Mesenchymal stem cell (in vitro differentiated cells and primary cell): Measurements from ENCODE around the gene DOCK2.
A peak's percentile ranks its signal among the peaks of the same experiment; 100 is the strongest.

ENCODE experiments used
- DNase-seq: peaks from one replicate; pipeline ENCODE4 v3.0.0-alpha.2; 2013
- H2AFZ ChIP-seq: one replicate; pipeline ENCODE4 v1.6.1; 2013; ENCODE audit warnings: low read depth, mild to moderate bottlenecking, control low read depth, inconsistent platforms, low read length, moderate library complexity
- H2AK5ac ChIP-seq: 2 replicates; pipeline ENCODE4 v1.6.1; 2013; ENCODE audit warnings: low read length, moderate library complexity, mild to moderate bottlenecking, inconsistent platforms; ENCODE audit not compliant: severe bottlenecking
- H2BK120ac ChIP-seq: one replicate; pipeline ENCODE4 v1.6.1; 2013; ENCODE audit warnings: low read depth, mild to moderate bottlenecking, inconsistent platforms, low read length, moderate library complexity
- H2BK12ac ChIP-seq, 2 experiments: one replicate each; pipeline ENCODE4 v1.6.1; 2013; ENCODE audit warnings: inconsistent platforms in 2 of 2, low read length in 2 of 2, mild to moderate bottlenecking in 2 of 2, moderate library complexity in 2 of 2, control low read depth in 1 of 2
- H2BK15ac ChIP-seq: one replicate; pipeline ENCODE4 v1.6.1; 2013; ENCODE audit warnings: mild to moderate bottlenecking, low read depth, inconsistent platforms; ENCODE audit not compliant: poor library complexity, severe bottlenecking
- H2BK5ac ChIP-seq: 2 replicates; pipeline ENCODE4 v1.6.1; 2013; ENCODE audit warnings: low read depth, mild to moderate bottlenecking, low read length, control low read depth, inconsistent platforms; ENCODE audit not compliant: poor library complexity, severe bottlenecking
- H3K14ac ChIP-seq, 2 experiments: one replicate each; pipeline ENCODE4 v1.6.1; 2013; ENCODE audit warnings: inconsistent platforms in 2 of 2, low read length in 2 of 2, control low read depth in 1 of 2, mild to moderate bottlenecking in 1 of 2, moderate library complexity in 1 of 2
- H3K18ac ChIP-seq, 2 experiments: one replicate each; pipeline ENCODE4 v1.6.1; 2013; ENCODE audit warnings: inconsistent platforms in 2 of 2, low read length in 2 of 2, control low read depth in 1 of 2, low read depth in 1 of 2, mild to moderate bottlenecking in 1 of 2
- H3K23ac ChIP-seq, 2 experiments: one replicate each; pipeline ENCODE4 v1.6.1; 2013; ENCODE audit warnings: inconsistent platforms in 2 of 2, low read length in 2 of 2, mild to moderate bottlenecking in 2 of 2, moderate library complexity in 2 of 2, control low read depth in 1 of 2
- H3K27ac ChIP-seq: 2 replicates; pipeline ENCODE4 v1.5.1; 2013; ENCODE audit warnings: mild to moderate bottlenecking, moderate library complexity, low read length, control low read depth, inconsistent platforms; ENCODE audit not compliant: poor library complexity, severe bottlenecking
- H3K27me3 ChIP-seq, 2 experiments: 2 replicates each; pipeline versions ENCODE4 v1.6.1 to v1.7.0; 2013; ENCODE audit warnings: low read length in 2 of 2, mild to moderate bottlenecking in 2 of 2, moderate library complexity in 2 of 2, control low read depth in 1 of 2, inconsistent platforms in 1 of 2; ENCODE audit not compliant: control insufficient read depth in 1 of 2, insufficient read depth in 1 of 2
- H3K36me3 ChIP-seq, 2 experiments: 2 replicates each; pipeline versions ENCODE4 v1.6.1 to v1.7.0; 2013; ENCODE audit warnings: low read length in 2 of 2, control low read depth in 1 of 2, inconsistent platforms in 1 of 2, low read depth in 1 of 2, mild to moderate bottlenecking in 1 of 2; ENCODE audit not compliant: insufficient read depth in 2 of 2, control insufficient read depth in 1 of 2
- H3K4ac ChIP-seq, 2 experiments: one replicate each; pipeline ENCODE4 v1.6.1; 2013; ENCODE audit warnings: inconsistent platforms in 2 of 2, low read length in 2 of 2, mild to moderate bottlenecking in 2 of 2, moderate library complexity in 2 of 2, control low read depth in 1 of 2, low read depth in 1 of 2
- H3K4me1 ChIP-seq: 2 replicates; pipeline ENCODE4 v1.6.1; 2013; ENCODE audit warnings: low read depth, low read length, control low read depth; ENCODE audit not compliant: control insufficient read depth, insufficient read depth
- H3K4me2 ChIP-seq: 2 replicates; pipeline ENCODE4 v1.6.1; 2013; ENCODE audit warnings: low read length, mild to moderate bottlenecking, inconsistent platforms; ENCODE audit not compliant: poor library complexity, severe bottlenecking
- H3K4me3 ChIP-seq, 2 experiments: 2 replicates each; pipeline versions ENCODE4 v1.5.1 to v1.7.0; 2013; ENCODE audit warnings: low read length in 2 of 2, mild to moderate bottlenecking in 2 of 2, control low read depth in 1 of 2, low read depth in 1 of 2; ENCODE audit not compliant: insufficient read depth in 1 of 2
- H3K79me1 ChIP-seq: replicated peaks from 2 replicates; pipeline ENCODE4 v1.6.1; 2013; ENCODE audit warnings: mild to moderate bottlenecking, control low read depth, low read length, inconsistent platforms; ENCODE audit not compliant: poor library complexity, severe bottlenecking
- H3K9ac ChIP-seq: 2 replicates; pipeline ENCODE4 v1.7.0; 2013; ENCODE audit warnings: mild to moderate bottlenecking, low read length, moderate library complexity
- H3K9me3 ChIP-seq: 2 replicates; pipeline ENCODE4 v1.7.0; 2013; ENCODE audit warnings: mild to moderate bottlenecking, low read length; ENCODE audit not compliant: control insufficient read depth
- H4K8ac ChIP-seq: one replicate; pipeline ENCODE4 v1.6.1; 2013; ENCODE audit warnings: inconsistent platforms, mild to moderate bottlenecking, low read length, moderate library complexity
- H4K91ac ChIP-seq: one replicate; pipeline ENCODE4 v1.6.1; 2013; ENCODE audit warnings: mild to moderate bottlenecking, low read length, inconsistent platforms
- WGBS: methylation state at CpG from one replicate; pipeline ENCODE4 v1.1.7; 2013; ENCODE audit warnings: mixed read lengths; 5-methylcytosine and 5-hydroxymethylcytosine counted together

DOCK2 gene

GRCh38 chr5:169848792-169849191 is 211.7 kb downstream of the DOCK2 start:
- H3K79me1 ChIP-seq, result no peaks in the 10 kb centered on the region
- no peaks in the 10 kb centered on the region for H3K27me3 ChIP-seq
- H2AFZ ChIP-seq, result no peak overlapping the region
- no peaks in the 10 kb centered on the region for H3K36me3 ChIP-seq
- no peak overlapping the region for H2BK5ac ChIP-seq
- no peak overlapping the region for H3K14ac ChIP-seq
- no peak overlapping the region for H2BK12ac ChIP-seq
- no peak overlapping the region for H2AK5ac ChIP-seq
- no peak overlapping the region for H4K8ac ChIP-seq
- peaks cover 19% of the 10 kb centered on the region for H3K9me3 ChIP-seq
- DNase-seq, result no peak
- H3K23ac ChIP-seq, result no peak overlapping the region
- no peaks in the 10 kb centered on the region for H3K4me1 ChIP-seq
- H2BK120ac ChIP-seq, result no peak overlapping the region
- H3K27ac ChIP-seq, result no peak overlapping the region
- no CpG with 5 or more reads among the region's 2 CpGs for WGBS
- H3K4me3 ChIP-seq, result no peak overlapping the region
- no peak overlapping the region for H3K9ac ChIP-seq
- no peak overlapping the region for H3K18ac ChIP-seq
- no peak overlapping the region for H2BK15ac ChIP-seq
- H4K91ac ChIP-seq, result no peak overlapping the region
- H3K4me2 ChIP-seq, result no peak overlapping the region
- no peak overlapping the region for H3K4ac ChIP-seq

- H3K18ac ChIP-seq, result no peak overlapping the region
- H4K91ac ChIP-seq, result no peak overlapping the region
- no peaks in the 10 kb centered on the region for H3K36me3 ChIP-seq
- no peak overlapping the region for H2BK12ac ChIP-seq
- DNase-seq, result no peak
- H2AK5ac ChIP-seq, result no peak overlapping the region
- no peak overlapping the region for H2BK5ac ChIP-seq
- no peak overlapping the region for H2BK120ac ChIP-seq
- H2BK15ac ChIP-seq, result no peak overlapping the region
- H3K79me1 ChIP-seq, result no peaks in the 10 kb centered on the region
- H3K14ac ChIP-seq, result no peak overlapping the region
- peaks cover 19% of the 10 kb centered on the region for H3K9me3 ChIP-seq
- H4K8ac ChIP-seq, result no peak overlapping the region
- no peak overlapping the region for H3K27ac ChIP-seq
- H3K4me3 ChIP-seq, result no peak overlapping the region
- no peak overlapping the region for H3K9ac ChIP-seq
- H3K27me3 ChIP-seq, result no peaks in the 10 kb centered on the region
- no peak overlapping the region for H3K4me2 ChIP-seq
- 100% methylated on average over 1 of the region's 2 CpGs for WGBS
- H3K4me1 ChIP-seq, result no peaks in the 10 kb centered on the region
- H3K4ac ChIP-seq, result no peak overlapping the region
- no peak overlapping the region for H3K23ac ChIP-seq
- no peak overlapping the region for H2AFZ ChIP-seq
These were observed 213.3 kb downstream of the DOCK2 start for GRCh38 chr5:169850409-169850808.

- H3K79me1 ChIP-seq, result no peaks in the 10 kb centered on the region
- WGBS, result no CpG with 5 or more reads among the region's 1 CpG
- no peak overlapping the region for H2AK5ac ChIP-seq
- no peak overlapping the region for H4K8ac ChIP-seq
- no peak overlapping the region for H3K23ac ChIP-seq
- H3K9me3 ChIP-seq, result peaks cover 19% of the 10 kb centered on the region
- no peak overlapping the region for H3K14ac ChIP-seq
- no peak overlapping the region for H4K91ac ChIP-seq
- no peak overlapping the region for H3K27ac ChIP-seq
- no peak overlapping the region for H3K9ac ChIP-seq
- H2BK15ac ChIP-seq, result no peak overlapping the region
- H2BK12ac ChIP-seq, result no peak overlapping the region
- no peak overlapping the region for H3K4me2 ChIP-seq
- no peaks in the 10 kb centered on the region for H3K36me3 ChIP-seq
- H3K4ac ChIP-seq, result no peak overlapping the region
- H3K18ac ChIP-seq, result no peak overlapping the region
- no peak for DNase-seq
- no peak overlapping the region for H2BK5ac ChIP-seq
- H2AFZ ChIP-seq, result no peak overlapping the region
- no peaks in the 10 kb centered on the region for H3K27me3 ChIP-seq
- H2BK120ac ChIP-seq, result no peak overlapping the region
- no peak overlapping the region for H3K4me3 ChIP-seq
- H3K4me1 ChIP-seq, result peaks cover 2% of the 10 kb centered on the region
These were observed 214.3 kb downstream of the DOCK2 start for GRCh38 chr5:169851321-169851850.

DNA sequence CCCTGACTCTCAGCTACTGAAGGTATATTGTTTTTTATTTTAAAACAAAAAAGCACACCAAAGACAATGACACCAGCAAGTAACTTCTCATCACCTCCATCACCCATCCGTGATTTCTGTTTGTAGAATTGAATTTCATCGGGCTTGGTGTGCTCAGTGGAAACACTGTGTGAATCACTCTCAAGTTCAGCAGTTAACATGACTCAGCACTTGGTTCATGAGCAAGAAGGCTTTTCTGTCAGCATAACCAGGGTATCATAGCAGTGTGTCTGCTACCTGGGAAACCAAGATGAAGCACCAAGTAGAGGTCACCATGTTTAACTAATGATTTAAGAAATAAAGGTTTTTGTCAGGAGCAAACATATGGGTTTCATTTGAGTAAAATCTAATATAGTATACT is 219.5 kb downstream of the DOCK2 start:
- H3K9ac ChIP-seq, result peak overlapping the region; percentile 50
- H3K18ac ChIP-seq, result no peak overlapping the region
- DNase-seq, result peak; percentile 74
- H2BK12ac ChIP-seq, result no peak overlapping the region
- no peak overlapping the region for H3K4me3 ChIP-seq
- H3K27ac ChIP-seq, result no peak overlapping the region
- H3K4me2 ChIP-seq, result no peak overlapping the region
- no peak overlapping the region for H4K91ac ChIP-seq
- H4K8ac ChIP-seq, result no peak overlapping the region
- H3K4ac ChIP-seq, result no peak overlapping the region
- no peaks in the 10 kb centered on the region for H3K79me1 ChIP-seq
- H2BK120ac ChIP-seq, result no peak overlapping the region
- H3K14ac ChIP-seq, result no peak overlapping the region
- H2BK15ac ChIP-seq, result no peak overlapping the region
- no peak overlapping the region for H2AK5ac ChIP-seq
- peaks cover 4% of the 10 kb centered on the region for H3K9me3 ChIP-seq
- H3K36me3 ChIP-seq, result no peaks in the 10 kb centered on the region
- WGBS, result 25% methylated on average over 2 of the region's 2 CpGs
- H2BK5ac ChIP-seq, result no peak overlapping the region
- no peaks in the 10 kb centered on the region for H3K27me3 ChIP-seq
- peaks cover 3% of the 10 kb centered on the region for H3K4me1 ChIP-seq
- H2AFZ ChIP-seq, result no peak overlapping the region
- no peak overlapping the region for H3K23ac ChIP-seq
